DOHH2 (cell line): ENCODE data around the gene RRAGD.
A peak's percentile ranks its signal among the peaks of the same experiment; 100 is the strongest.

Source experiments
- H3F3A ChIP-seq: fragments of 200-600 bp; sonication (generic), shearing (Covaris generic); 2 replicates; pipeline ENCODE4 v1.6.0; 2016; ENCODE audit warnings: antibody characterized with exemption, mild to moderate bottlenecking; ENCODE audit not compliant: control insufficient read depth, insufficient read depth
- H3K27ac ChIP-seq: fragments of 200-600 bp; sonication (generic); 2 replicates; pipeline ENCODE4 v1.5.1; 2014; ENCODE audit warnings: low read depth, mild to moderate bottlenecking, low read length, moderate library complexity
- H3K27me3 ChIP-seq: fragments of 200-600 bp; sonication (generic); 2 replicates; pipeline ENCODE4 v1.6.1; 2014; ENCODE audit warnings: mild to moderate bottlenecking, low read length, mixed read lengths; ENCODE audit not compliant: control insufficient read depth
- H3K36me3 ChIP-seq: fragments of 200-600 bp; sonication (generic); 2 replicates; pipeline ENCODE4 v1.6.1; 2014; ENCODE audit warnings: mild to moderate bottlenecking, low read length, moderate library complexity, mixed read lengths; ENCODE audit not compliant: control insufficient read depth
- H3K4me1 ChIP-seq: fragments of 200-600 bp; sonication (generic); 2 replicates; pipeline ENCODE4 v1.6.1; 2014; ENCODE audit warnings: mild to moderate bottlenecking, low read length, mixed read lengths; ENCODE audit not compliant: control insufficient read depth
- H3K4me2 ChIP-seq: fragments of 200-600 bp; sonication (generic); 2 replicates; pipeline ENCODE4 v1.6.0; 2014; ENCODE audit warnings: mild to moderate bottlenecking, low read length, moderate library complexity
- H3K4me3 ChIP-seq: fragments of 200-600 bp; sonication (generic); 2 replicates; pipeline ENCODE4 v1.5.1; 2014; ENCODE audit warnings: mild to moderate bottlenecking, low read length, mixed read lengths
- H3K79me2 ChIP-seq: fragments of 200-600 bp; sonication (generic); 2 replicates; pipeline ENCODE4 v1.6.1; 2014; ENCODE audit warnings: mild to moderate bottlenecking, low read length, mixed read lengths; ENCODE audit not compliant: control insufficient read depth
- H3K9me2 ChIP-seq: fragments of 200-600 bp; sonication (generic); replicated peaks from 2 replicates; pipeline ENCODE4 v1.6.1; 2014; ENCODE audit warnings: mild to moderate bottlenecking, low read length, mixed read lengths; ENCODE audit not compliant: control insufficient read depth
- H3K9me3 ChIP-seq: fragments of 200-600 bp; sonication (generic); 2 replicates; pipeline ENCODE4 v1.6.1; 2014; ENCODE audit warnings: antibody characterized with exemption, low read length, mixed read lengths; ENCODE audit not compliant: control insufficient read depth, insufficient read depth
- H4K20me1 ChIP-seq: fragments of 200-600 bp; sonication (generic); 2 replicates; pipeline ENCODE4 v1.6.0; 2014; ENCODE audit warnings: low read depth, mild to moderate bottlenecking, antibody characterized with exemption, low read length, moderate library complexity; ENCODE audit not compliant: control insufficient read depth, insufficient read depth
- CTCF ChIP-seq: fragments of 200-600 bp; sonication (generic); IDR thresholded peaks from one replicate; pipeline ENCODE4 v1.5.1; 2014; ENCODE audit warnings: antibody characterized with exemption, mild to moderate bottlenecking, low read depth, low read length; ENCODE audit not compliant: poor library complexity, severe bottlenecking
- EZH2phosphoT487 ChIP-seq: fragments of 200-600 bp; sonication (generic); IDR thresholded peaks from 2 replicates; pipeline ENCODE4 v1.6.1; 2017; ENCODE audit warnings: borderline replicate concordance, mild to moderate bottlenecking, antibody characterized with exemption, low read length, moderate library complexity, mixed read lengths

Gene RRAGD

GRCh38 chr6:89353702-89354392 lies 58.2 kb downstream of the RRAGD start:
- Histone ChIP-seq H3K9me2 (no peaks in the 10 kb centered on the region), H3F3A (peaks cover 59% of the 10 kb centered on the region), H3K36me3 (peaks cover 40% of the 10 kb centered on the region), H4K20me1 (peaks cover 13% of the 10 kb centered on the region; the same call in 1 of the 2 replicates), H3K4me3 (peak overlapping the region; percentile 81), H3K79me2 (peaks cover 64% of the 10 kb centered on the region), H3K4me2 (peak overlapping the region; percentile 88), H3K27me3 (no peaks in the 10 kb centered on the region), H3K9me3 (no peaks in the 10 kb centered on the region), H3K27ac (peak overlapping the region; percentile 99), H3K4me1 (peaks cover 73% of the 10 kb centered on the region)
- no peak for TF ChIP-seq EZH2phosphoT487
- TF ChIP-seq CTCF: no peak

DNA sequence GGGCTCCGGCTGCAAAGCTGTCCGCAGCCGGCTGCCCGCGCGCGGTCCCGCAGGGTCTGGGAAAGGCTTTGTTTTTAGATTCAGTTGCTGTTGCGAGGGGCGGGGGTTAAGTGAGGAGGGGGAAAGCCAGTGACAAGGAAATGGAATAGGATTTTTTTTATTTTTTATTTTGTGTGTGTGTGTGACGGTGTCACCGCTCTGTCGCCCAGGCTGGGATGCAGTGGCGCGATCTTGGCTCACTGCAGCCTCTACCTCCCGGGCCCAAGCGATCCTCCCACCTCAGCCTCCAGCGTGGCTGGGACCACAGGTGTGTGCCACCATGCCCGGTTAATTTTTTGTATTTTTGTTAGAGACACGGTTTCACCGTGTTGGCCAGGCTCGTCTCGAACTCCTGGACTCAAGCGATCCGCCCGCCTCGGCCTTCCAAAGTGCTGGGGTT lies 58.9 kb downstream of the RRAGD start:
- Histone ChIP-seq H3K27me3 (no peaks in the 10 kb centered on the region), H3K27ac (peak overlapping the region; percentile 99), H3F3A (peaks cover 53% of the 10 kb centered on the region), H4K20me1 (peaks cover 20% of the 10 kb centered on the region; the same call in 1 of the 2 replicates), H3K4me1 (peaks cover 73% of the 10 kb centered on the region), H3K9me2 (no peaks in the 10 kb centered on the region), H3K9me3 (no peaks in the 10 kb centered on the region), H3K4me3 (peak overlapping the region; percentile 81), H3K4me2 (peak overlapping the region; percentile 88), H3K79me2 (peaks cover 71% of the 10 kb centered on the region), H3K36me3 (peaks cover 47% of the 10 kb centered on the region)
- TF ChIP-seq CTCF: no peak

DNA sequence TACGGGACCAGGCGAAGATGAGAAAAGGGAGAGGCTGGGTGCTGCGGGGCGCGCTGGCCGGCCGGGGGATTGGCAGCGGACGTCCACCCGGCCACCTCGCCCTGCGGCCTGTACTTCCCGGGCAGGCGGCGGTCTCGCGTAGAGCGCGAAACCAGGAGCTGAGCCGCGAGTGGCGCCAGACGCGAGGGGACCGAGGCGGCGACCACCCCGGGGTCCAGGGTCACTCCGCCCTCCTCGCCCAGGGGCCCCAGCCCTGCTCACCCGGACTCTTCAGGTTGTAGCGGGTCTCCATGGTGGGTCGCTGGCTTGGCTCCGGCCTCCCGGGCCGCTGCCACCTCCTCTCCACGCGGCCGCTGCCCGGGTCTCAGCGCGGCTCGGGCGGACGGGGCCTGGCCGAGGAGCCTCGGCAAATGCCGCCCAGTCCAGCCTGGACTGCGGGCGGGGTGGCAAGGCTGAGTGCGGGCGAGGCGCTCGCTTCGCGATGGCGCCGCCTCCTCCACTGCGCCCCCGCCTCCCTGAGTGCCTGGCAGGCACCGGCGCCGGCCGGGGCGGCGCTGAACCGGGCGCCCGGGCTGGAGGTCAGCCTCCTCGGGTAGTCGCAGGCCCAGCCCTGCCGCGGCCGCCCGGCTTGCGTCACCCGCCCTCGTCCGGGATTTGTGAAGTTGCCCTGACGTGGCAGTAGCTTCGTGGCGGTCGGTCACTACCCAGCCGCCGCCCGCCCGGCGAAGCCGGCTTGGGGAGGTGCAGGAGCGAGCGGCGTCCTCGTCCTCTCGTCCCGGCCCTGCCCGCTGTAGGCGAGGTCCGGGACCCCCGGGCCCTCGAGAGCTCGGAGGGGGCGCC lies 59.6 kb downstream of the RRAGD start, which contains the start of gene UBE2J1:
UBE2J1 (minus strand) TSS at position 445 of the 840 bp plus-strand sequence; CDS start at position 292, 153 bp downstream.
- Histone ChIP-seq H3K4me2 (peak within 1 kb of the TSS; percentile 88), H3K4me1 (peaks cover 73% of the 10 kb centered on the region), H3K36me3 (peaks cover 53% of the 10 kb centered on the region), H3K9me2 (no peaks in the 10 kb centered on the region), H4K20me1 (peaks cover 25% of the 10 kb centered on the region; the same call in 1 of the 2 replicates), H3K9me3 (no peaks in the 10 kb centered on the region), H3F3A (peaks cover 47% of the 10 kb centered on the region), H3K4me3 (peak within 1 kb of the TSS; percentile 81), H3K79me2 (peaks cover 77% of the 10 kb centered on the region), H3K27me3 (no peaks in the 10 kb centered on the region), H3K27ac (peak within 1 kb of the TSS; percentile 99)
- peak; percentile 12 for TF ChIP-seq CTCF
- no peak for TF ChIP-seq EZH2phosphoT487
